ENCODE measurements around the gene MAPK1IP1L.

Gene MAPK1IP1L

DNA sequence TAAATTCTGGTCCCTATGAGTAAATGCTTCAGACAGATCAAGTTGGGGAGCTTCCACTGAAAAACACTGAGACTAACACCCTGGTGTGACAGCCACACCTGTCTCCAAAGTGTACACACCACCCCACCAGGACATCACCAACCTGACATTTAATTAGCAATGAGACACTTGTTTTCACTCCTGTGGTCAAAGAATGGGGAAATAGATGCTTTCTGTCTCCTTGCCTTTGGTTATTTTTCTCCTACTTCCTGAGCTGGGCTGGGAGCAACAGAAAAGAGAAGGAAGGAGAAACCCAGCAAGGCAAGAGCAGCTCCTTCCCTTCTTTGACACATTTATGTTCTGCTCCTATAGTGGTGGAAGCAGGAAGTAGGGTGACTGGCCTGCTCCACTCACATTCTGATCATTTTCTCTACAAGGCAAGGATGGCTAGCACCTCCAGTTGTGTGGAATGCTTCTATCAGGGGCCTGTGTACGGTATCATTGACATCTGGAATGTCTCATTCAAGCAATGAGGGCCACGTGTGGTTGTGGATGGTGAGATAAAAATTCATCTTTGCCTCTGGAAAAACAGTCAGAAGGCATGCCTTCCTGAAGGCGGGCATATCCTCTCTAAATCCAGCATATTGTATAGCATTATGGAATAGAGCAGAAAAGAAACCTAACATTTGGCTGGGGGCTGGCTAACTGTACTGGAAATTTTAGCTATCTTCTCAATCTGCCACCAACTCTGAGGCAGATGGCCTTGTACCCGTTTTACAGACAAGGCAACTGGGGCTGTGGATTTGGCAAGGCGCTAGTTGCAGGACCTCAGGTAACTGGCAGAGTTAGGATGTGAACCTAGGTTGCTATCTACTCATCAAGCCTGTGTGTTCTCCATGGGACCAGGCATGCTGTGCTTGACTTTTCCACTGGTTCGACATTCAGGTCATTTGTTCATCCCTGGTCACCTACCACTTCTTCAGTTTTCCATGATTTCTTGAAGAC is 52.8 kb downstream of the MAPK1IP1L start:
- no peaks in the 10 kb centered on the region for H3K36me3 ChIP-seq (ENCODE audit: control insufficient read depth, insufficient read depth, low read length)
- no peaks in the 10 kb centered on the region for H3K9me3 ChIP-seq (ENCODE audit: control insufficient read depth, low read length)
- peaks cover 11% of the 10 kb centered on the region for H3K27me3 ChIP-seq (ENCODE audit: control insufficient read depth, insufficient read depth, low read length, poor library complexity, severe bottlenecking)
- H3K4me3 ChIP-seq (ENCODE audit: insufficient read depth, low read depth, low read length): no peak overlapping the region
- no peak overlapping the region for H3K27ac ChIP-seq (ENCODE audit: insufficient read depth, low read depth, low read length, poor library complexity, severe bottlenecking)
- H3K4me1 ChIP-seq (ENCODE audit: control insufficient read depth, insufficient read depth, low read length): peaks cover 13% of the 10 kb centered on the region
- WGBS, 2 experiments: 97% methylated on average over 6 of the region's 6 CpGs

DNA sequence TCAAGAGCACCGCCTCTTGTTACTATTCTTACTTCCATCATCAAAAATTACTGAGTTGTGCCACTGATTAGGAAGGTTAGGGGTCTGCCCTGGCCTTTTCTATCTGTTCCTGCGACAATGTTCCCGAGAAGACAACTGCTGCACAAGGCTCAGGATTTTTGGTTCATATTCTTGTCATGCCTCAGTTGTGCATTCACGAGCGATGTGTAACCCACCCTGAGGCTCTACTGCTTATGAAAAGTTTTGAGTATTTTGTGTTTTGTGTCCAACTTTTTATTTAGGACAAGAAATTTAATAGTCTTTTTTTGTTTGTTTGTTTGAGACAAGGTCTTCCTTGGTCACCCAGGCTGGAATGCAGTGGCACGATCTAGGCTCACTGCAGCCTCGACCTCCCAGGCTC is 54.5 kb downstream of the MAPK1IP1L start:
- no peaks in the 10 kb centered on the region for H3K36me3 ChIP-seq (ENCODE audit: control insufficient read depth, insufficient read depth, low read length)
- H3K4me3 ChIP-seq (ENCODE audit: insufficient read depth, low read depth, low read length): no peak overlapping the region
- no peaks in the 10 kb centered on the region for H3K9me3 ChIP-seq (ENCODE audit: control insufficient read depth, low read length)
- WGBS, 2 experiments: 95 to 96% methylated on average over 7 of the region's 7 CpGs
- no peak overlapping the region for H3K27ac ChIP-seq (ENCODE audit: insufficient read depth, low read depth, low read length, poor library complexity, severe bottlenecking)
- peaks cover 13% of the 10 kb centered on the region for H3K4me1 ChIP-seq (ENCODE audit: control insufficient read depth, insufficient read depth, low read length)
- H3K27me3 ChIP-seq (ENCODE audit: control insufficient read depth, insufficient read depth, low read length, poor library complexity, severe bottlenecking): peaks cover 11% of the 10 kb centered on the region

DNA sequence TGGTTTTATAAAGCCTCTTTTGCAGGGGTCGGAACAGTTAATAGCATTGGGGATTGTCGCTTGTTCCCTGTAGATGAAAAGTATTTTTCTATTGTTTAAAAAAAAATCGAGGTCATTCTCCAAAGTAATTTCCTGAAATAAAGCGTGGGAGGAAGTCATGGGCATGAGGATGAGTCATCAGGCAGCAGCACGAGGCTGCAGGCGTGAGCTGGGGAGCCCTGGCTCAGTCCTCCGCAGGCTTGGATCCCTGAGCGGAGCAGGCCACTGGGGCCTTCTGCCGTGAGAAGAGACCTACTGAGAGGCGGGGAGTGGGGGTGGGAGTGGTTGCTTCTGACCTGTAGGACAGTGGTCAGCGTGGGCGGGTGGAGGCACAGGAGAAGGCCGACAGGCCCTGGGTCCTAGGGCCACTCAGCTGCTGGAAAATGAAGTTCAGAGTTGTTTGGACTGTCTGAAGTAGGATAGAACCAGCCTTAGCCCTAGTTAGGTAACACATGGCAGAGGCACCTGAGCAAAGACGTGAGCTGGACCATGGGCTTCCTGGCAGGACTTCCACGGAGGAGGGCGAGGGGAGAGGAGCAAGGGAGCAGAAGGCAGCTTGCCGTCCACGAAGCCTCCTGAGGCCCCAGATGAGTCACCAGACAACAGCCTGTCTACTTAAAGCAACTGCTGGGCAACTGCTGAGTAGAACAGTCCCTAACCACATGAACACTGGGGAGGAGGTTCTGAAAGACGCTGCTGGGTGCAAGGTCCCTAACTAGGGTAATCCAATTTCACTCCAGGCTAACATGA is 56.5 kb downstream of the MAPK1IP1L start:
- H3K27ac ChIP-seq (ENCODE audit: insufficient read depth, low read depth, low read length, poor library complexity, severe bottlenecking): no peak overlapping the region
- H3K36me3 ChIP-seq (ENCODE audit: control insufficient read depth, insufficient read depth, low read length): no peaks in the 10 kb centered on the region
- no peaks in the 10 kb centered on the region for H3K9me3 ChIP-seq (ENCODE audit: control insufficient read depth, low read length)
- H3K4me1 ChIP-seq (ENCODE audit: control insufficient read depth, insufficient read depth, low read length): peaks cover 8% of the 10 kb centered on the region
- WGBS, 2 experiments: 58% methylated on average over 19 of the region's 19 CpGs
- no peak overlapping the region for H3K4me3 ChIP-seq (ENCODE audit: insufficient read depth, low read depth, low read length)
- peaks cover 6% of the 10 kb centered on the region for H3K27me3 ChIP-seq (ENCODE audit: control insufficient read depth, insufficient read depth, low read length, poor library complexity, severe bottlenecking)

DNA sequence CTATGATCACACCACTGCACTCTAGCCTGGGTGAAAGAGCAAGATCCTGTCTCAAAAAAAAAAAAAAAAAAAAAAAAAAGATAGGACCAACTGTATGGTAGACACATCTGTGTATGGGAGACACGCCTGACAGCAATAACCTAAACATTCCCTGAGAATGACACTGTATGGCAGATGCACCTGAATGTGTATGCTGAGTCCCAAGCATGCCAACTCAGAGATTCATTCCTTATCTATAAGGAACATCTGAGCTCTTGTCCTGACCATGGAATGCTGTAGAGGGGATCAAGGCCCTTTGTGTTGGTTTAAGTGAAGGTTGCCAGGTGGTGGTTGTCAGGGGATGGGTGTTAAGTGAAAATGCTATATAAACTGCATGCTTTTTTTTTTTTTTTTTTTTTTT is 58.4 kb downstream of the MAPK1IP1L start:
- Histone ChIP-seq H3K4me1 (ENCODE audit: control insufficient read depth, insufficient read depth, low read length) (peaks cover 2% of the 10 kb centered on the region), H3K27me3 (ENCODE audit: control insufficient read depth, insufficient read depth, low read length, poor library complexity, severe bottlenecking) (no peaks in the 10 kb centered on the region), H3K27ac (ENCODE audit: insufficient read depth, low read depth, low read length, poor library complexity, severe bottlenecking) (no peak overlapping the region), H3K4me3 (ENCODE audit: insufficient read depth, low read depth, low read length) (no peak overlapping the region), H3K9me3 (ENCODE audit: control insufficient read depth, low read length) (no peaks in the 10 kb centered on the region), H3K36me3 (ENCODE audit: control insufficient read depth, insufficient read depth, low read length) (no peaks in the 10 kb centered on the region)
- 93 to 100% methylated on average over 1 of the region's 1 CpG for WGBS, 2 experiments

DNA sequence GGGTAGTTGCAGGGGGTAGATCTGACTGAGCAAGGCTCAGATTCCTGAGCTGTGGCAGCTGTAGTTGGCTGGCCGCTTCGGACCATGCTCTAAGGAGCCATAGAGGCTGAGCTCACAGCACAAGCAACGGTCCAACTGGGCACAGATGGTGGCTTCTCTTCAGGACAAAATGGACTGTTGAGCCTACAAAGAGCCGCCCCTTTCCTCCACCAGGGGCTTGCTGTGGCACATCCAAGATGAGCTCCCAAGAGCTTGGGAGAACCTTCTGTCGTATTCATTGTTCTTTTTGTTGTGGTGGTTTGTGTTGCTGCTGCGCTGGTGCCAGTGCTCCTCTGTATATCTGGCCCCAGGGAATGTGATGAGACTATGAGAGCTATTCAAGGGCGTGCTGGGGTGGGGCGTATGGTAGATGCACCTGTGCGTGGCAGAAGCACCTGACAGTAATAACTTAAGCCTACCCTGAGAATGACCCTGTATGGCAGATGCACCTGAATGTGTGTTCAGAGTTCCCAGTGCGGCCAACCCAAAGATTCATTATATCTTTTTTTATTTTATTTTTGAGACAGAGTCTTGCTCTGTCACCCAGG is 59.8 kb downstream of the MAPK1IP1L start:
- Histone ChIP-seq H3K4me1 (ENCODE audit: control insufficient read depth, insufficient read depth, low read length) (peaks cover 2% of the 10 kb centered on the region), H3K36me3 (ENCODE audit: control insufficient read depth, insufficient read depth, low read length) (no peaks in the 10 kb centered on the region), H3K27ac (ENCODE audit: insufficient read depth, low read depth, low read length, poor library complexity, severe bottlenecking) (no peak overlapping the region), H3K9me3 (ENCODE audit: control insufficient read depth, low read length) (no peaks in the 10 kb centered on the region), H3K4me3 (ENCODE audit: insufficient read depth, low read depth, low read length) (no peak overlapping the region), H3K27me3 (ENCODE audit: control insufficient read depth, insufficient read depth, low read length, poor library complexity, severe bottlenecking) (no peaks in the 10 kb centered on the region)
- WGBS, 2 experiments: 94 to 95% methylated on average over 10 of the region's 10 CpGs

DNA sequence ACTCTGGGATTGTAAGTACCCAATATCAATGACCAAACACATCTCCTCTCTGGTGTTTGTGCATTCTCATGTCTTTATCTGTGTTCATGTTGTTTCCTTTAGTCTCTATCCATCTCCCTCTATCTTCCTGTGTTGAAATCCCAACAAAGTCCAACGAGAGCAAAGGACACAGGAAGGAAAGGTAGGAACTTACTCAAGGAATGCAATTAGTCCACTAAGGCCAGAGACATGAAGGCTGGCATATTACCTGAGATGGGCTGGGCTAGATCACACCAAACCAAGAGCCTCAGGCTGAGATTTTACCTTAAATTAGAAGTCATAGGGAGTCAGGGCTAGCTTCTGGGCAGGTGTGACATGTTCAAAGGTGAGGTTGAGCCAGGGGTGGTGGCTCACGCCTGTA is 63.3 kb downstream of the MAPK1IP1L start:
- WGBS, 2 experiments: 90 to 91% methylated on average over 2 of the region's 2 CpGs
- Histone ChIP-seq H3K4me1 (ENCODE audit: control insufficient read depth, insufficient read depth, low read length) (no peaks in the 10 kb centered on the region), H3K4me3 (ENCODE audit: insufficient read depth, low read depth, low read length) (no peak overlapping the region), H3K36me3 (ENCODE audit: control insufficient read depth, insufficient read depth, low read length) (no peaks in the 10 kb centered on the region), H3K9me3 (ENCODE audit: control insufficient read depth, low read length) (no peaks in the 10 kb centered on the region), H3K27me3 (ENCODE audit: control insufficient read depth, insufficient read depth, low read length, poor library complexity, severe bottlenecking) (no peaks in the 10 kb centered on the region), H3K27ac (ENCODE audit: insufficient read depth, low read depth, low read length, poor library complexity, severe bottlenecking) (no peak overlapping the region)

DNA sequence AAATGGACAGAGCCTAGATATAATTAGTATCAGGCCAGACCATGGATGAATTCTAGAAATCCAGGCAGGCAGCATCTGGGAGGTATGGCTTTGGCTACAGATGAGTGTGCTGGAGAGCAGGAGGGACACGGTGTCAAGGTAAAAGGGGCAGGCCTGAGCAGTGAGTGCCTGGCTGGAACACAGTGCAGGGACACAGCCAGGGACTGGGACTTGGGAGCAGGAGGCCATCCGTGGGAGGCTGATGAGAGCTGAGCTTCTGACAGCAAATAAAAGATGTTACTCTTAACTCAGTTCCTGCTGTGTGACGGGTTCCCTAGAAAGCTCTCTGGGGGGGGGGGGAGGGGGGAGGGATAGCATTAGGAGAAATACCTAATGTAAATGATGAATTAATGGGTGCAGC is 64.0 kb downstream of the MAPK1IP1L start:
- WGBS, 2 experiments: 54 to 67% methylated on average over 3 of the region's 3 CpGs
- Histone ChIP-seq H3K27me3 (ENCODE audit: control insufficient read depth, insufficient read depth, low read length, poor library complexity, severe bottlenecking) (no peaks in the 10 kb centered on the region), H3K4me1 (ENCODE audit: control insufficient read depth, insufficient read depth, low read length) (no peaks in the 10 kb centered on the region), H3K4me3 (ENCODE audit: insufficient read depth, low read depth, low read length) (no peak overlapping the region), H3K9me3 (ENCODE audit: control insufficient read depth, low read length) (no peaks in the 10 kb centered on the region), H3K36me3 (ENCODE audit: control insufficient read depth, insufficient read depth, low read length) (no peaks in the 10 kb centered on the region), H3K27ac (ENCODE audit: insufficient read depth, low read depth, low read length, poor library complexity, severe bottlenecking) (no peak overlapping the region)

DNA sequence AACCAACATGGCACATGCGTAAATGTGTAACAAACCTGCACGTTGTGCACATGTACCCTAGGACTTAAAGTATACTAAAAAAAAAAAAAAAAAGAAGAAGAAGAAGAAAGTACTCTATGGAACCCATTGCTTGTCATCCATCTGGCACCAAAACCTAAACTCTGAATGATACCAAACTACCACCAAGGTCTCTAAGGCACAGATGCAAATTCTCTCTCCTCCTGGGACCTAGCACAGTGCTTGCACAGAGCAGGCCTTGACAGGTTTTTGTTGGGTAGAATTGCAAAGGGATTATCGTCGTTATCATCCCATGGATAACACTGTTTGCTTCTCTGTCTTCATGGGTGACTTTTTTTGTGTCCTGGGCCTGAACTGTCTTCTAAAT is 64.4 kb downstream of the MAPK1IP1L start:
- 97 to 99% methylated on average over 3 to 4 of the region's 4 CpGs for WGBS, 2 experiments
- H3K27me3 ChIP-seq (ENCODE audit: control insufficient read depth, insufficient read depth, low read length, poor library complexity, severe bottlenecking): no peaks in the 10 kb centered on the region
- no peaks in the 10 kb centered on the region for H3K9me3 ChIP-seq (ENCODE audit: control insufficient read depth, low read length)
- H3K4me1 ChIP-seq (ENCODE audit: control insufficient read depth, insufficient read depth, low read length): peaks cover 2% of the 10 kb centered on the region
- no peak overlapping the region for H3K4me3 ChIP-seq (ENCODE audit: insufficient read depth, low read depth, low read length)
- H3K36me3 ChIP-seq (ENCODE audit: control insufficient read depth, insufficient read depth, low read length): no peaks in the 10 kb centered on the region
- H3K27ac ChIP-seq (ENCODE audit: insufficient read depth, low read depth, low read length, poor library complexity, severe bottlenecking): no peak overlapping the region

DNA sequence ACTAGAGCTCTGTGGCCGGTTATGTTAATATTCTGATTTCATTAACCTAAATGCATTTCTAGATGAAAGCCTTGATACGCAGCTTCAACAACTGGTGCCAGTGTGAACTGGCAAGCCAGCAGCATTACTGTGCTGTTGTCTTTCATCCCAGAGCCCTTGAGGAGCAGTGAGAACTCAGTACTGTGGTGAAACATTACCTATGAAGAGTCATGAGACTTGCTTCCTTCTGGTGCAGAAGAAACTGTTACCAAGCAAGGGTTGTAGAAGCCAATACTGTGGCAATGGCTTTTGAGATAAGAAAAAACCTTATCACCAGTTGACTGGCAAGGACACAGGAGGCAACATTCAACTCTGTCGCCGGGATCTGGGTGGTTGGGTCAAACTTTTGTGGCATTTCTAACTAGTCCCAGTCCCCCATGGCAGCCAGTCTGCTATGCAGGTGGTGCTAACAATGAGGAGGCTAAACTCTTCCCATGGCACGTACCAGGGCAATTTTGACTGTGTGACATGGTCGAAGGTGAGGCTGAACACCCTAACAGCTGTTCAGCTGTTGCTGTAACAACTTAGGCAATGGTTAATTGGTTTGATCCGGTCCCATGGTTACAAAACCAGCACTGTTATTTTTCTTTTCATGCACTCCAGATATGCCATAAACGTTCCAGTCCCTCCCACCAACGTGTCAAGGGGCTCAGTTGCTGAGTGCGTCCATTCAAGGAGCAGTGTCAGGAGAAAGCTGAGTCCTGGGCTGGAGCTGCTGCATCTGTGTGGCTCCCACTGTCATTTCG is 65.0 kb downstream of the MAPK1IP1L start:
- Histone ChIP-seq H3K4me3 (ENCODE audit: insufficient read depth, low read depth, low read length) (no peak overlapping the region), H3K27ac (ENCODE audit: insufficient read depth, low read depth, low read length, poor library complexity, severe bottlenecking) (no peak overlapping the region), H3K4me1 (ENCODE audit: control insufficient read depth, insufficient read depth, low read length) (peaks cover 5% of the 10 kb centered on the region), H3K27me3 (ENCODE audit: control insufficient read depth, insufficient read depth, low read length, poor library complexity, severe bottlenecking) (no peaks in the 10 kb centered on the region), H3K36me3 (ENCODE audit: control insufficient read depth, insufficient read depth, low read length) (no peaks in the 10 kb centered on the region), H3K9me3 (ENCODE audit: control insufficient read depth, low read length) (no peaks in the 10 kb centered on the region)
- 86 to 87% methylated on average over 11 of the region's 11 CpGs for WGBS, 2 experiments
